ENCODE measurements around the gene ASPSCR1.

The ASPSCR1 gene

DNA sequence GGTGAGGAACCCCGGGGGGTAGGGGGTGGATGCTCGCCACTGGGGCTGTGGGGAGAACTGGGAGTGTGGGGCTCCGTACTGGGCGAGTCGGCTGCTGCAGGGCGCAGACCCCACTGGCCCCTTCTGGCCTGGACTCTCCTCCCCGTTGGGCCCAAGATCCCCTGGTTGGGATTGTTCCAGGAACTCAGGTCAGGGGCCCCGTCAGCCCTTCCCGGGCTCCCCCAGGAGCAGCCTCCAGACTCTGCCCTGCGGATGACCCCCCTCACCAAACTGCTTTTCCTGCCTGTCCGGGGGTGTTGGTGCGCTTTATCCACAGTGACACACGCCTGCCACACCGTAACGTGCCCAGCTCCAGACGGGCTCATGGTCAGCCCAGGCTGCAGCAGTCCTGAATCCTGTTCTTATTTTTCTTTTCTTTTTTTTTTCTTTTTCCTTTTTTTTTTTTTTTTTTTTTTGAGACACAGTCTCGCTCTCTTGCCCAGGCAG is 24.2 kb downstream of the ASPSCR1 start:
- DNase-seq = no peak

DNA sequence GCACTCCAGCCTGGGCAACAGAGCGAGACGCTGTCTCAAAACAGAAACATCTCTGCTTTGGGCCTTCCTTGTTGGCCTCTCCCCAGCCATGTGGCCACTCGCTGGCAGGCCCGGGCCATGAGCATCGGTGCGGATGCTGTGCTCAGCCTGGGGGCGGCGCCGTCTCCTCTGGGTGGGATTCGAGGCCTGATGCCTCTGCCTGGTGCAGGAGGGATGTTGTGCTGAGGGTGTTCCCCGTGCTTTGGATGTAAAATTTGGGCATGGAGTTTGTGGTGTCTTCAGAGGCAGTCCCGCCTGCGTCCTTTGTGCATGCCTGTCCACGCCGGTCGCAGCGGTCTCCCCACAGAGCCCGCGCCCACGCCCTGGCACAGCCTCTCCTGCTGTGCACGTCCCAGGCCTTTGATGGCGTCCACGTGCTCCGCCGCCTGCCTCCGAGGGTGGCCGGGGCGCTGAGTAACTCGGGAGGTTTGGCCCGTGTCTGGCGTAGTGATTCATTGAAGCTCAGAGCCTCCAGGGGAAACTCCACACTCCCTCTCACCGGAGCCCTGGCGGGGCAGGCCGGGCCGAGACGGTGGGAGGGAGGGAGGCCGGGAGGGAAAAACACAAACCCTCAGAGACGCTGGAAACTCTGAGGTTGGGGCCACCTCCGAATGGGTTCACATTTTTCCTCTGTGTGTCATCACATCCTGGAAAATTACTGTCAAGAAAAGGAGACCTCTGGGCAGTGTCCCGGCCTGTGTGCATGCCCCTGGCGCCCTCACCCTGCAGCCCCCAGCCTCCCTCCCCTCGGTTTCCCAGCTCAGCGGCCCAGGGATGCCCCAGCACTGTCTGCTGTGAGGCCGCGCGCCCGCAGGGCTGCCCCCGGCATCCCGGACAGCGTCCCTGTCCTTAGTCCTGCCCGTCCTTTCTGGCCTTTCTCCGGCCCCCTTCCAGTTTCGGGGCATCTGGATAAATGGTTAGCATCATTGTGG is 26.3 kb downstream of the ASPSCR1 start:
- no peak for DNase-seq

DNA sequence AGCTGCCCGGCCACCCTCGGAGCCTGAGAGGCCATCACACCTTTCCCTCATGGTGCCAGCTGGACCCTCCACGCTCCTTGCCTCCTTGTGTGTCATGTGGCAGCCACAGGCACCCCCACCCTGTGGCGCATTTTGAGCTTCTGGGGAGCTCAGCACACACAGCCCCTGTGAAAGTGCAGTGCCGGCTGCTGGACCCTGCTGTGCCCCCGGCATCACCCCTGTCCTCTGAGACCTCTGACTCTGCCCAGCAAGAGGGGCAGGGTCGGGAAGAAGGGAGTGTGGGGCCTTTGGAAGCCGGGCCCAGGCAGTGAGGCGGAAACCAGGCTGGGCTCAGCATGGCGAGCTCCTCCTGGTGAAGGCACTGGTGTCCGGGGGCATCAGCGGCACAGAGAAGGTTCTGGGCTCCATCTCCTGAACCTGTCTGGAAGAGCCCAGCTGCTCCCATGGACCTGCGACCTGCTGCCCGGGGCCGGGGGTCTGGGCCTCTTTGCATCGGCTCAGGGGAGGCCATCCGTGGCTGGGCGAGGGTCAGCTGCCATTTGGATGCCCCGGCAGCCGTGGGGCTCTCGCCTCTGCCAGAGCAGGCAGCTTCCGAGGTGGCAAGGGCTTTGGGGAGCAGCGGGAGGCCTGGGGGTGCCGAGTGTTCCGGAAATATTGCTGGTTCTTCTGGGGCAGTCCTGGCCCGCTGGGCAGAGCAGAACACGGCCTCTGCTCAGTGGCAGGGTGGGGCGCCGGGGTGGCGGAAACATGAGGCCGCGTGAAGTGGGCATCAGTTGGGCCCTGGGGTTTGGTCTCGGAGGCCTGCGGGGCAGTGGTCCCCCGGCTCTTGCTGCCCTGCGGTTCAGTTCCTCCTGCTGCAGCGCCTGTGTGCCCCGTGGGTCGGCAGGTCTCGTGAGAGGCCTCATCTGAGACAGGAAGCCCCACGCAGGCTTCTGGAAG is 27.4 kb downstream of the ASPSCR1 start:
- DNase-seq = no peak

DNA sequence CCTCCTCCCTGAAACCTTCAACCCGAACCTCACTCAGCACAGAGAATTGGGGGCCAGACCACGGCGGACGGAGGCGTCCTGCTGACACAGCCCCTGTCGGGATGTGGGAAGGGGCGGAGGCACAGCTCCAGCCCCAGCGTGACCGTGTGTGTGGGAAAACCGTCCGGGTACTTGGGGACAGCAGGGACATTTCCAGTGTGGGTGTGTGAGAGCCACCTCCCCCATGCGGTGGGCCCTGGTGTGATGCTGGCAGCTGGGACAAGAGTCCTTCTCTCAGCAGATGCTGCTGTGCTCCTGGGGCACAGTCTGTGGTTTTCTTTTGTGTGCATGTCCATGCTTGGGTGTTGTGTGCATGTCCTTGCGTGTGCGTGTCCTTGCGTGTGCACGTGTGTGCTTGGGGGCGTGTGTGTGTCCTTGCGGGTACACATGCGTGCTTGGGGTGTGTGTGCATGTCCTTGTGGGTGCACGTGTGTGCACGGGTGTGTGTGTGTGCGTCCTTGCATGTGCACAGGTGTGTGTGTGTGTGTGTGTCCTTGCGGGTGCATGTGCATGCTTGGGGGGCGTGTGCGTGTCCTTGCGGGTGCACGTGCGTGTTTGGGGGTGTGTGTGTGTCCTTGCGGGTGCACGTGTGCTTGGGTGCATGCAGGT is 28.4 kb downstream of the ASPSCR1 start:
- DNase-seq = no peak

DNA sequence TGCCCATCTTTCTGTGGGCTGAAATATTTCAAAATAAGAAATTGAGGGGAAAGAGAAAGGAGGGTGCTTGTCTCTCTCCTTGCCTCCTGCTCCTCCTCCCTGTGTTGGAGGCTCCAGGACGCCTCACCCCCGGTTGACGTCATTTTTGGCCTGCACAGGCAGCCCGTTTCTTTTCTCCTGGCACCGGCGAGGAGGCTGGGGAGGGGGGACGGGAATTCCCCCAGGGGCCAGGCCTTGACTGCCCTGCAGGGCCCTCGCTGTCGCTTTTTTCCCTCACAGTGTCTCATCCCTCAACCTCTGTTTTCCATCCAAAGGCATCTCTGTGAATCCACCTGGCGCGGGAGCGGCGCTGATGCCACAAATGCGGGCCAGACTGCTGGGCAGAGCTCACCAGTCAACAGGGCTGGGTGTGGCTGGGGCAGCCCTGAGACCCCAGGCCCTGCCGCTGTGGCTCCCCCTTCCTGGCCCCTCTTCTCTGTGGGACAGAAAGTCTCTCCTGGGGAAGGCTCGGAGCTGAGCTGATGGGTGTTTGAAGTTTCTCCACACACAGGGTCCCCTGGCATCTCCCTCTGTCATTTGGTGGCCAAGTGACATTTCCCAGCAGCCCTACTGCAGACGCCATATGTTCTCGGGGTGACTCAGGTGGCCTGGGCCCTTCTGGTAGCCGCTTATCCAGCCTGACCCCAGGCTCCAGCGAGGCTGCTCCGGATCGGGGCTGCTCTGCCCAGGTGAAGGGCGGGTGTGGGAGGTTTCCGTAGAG is 29.2 kb downstream of the ASPSCR1 start:
- no peak for DNase-seq

DNA sequence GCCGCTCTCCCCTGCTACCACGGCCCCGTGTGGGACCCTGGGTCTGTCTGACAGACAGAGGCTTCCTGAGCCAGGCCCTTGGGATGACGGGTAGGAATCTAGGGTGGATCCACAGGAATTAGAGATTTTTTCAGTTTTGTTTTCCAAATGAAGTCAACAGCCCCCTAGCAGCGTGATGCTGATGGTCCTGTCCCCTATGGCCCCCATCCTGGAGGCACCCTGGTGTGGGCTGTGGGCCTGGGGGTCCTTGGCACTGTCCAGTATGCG is 29.7 kb downstream of the ASPSCR1 start:
- DNase-seq = no peak

DNA sequence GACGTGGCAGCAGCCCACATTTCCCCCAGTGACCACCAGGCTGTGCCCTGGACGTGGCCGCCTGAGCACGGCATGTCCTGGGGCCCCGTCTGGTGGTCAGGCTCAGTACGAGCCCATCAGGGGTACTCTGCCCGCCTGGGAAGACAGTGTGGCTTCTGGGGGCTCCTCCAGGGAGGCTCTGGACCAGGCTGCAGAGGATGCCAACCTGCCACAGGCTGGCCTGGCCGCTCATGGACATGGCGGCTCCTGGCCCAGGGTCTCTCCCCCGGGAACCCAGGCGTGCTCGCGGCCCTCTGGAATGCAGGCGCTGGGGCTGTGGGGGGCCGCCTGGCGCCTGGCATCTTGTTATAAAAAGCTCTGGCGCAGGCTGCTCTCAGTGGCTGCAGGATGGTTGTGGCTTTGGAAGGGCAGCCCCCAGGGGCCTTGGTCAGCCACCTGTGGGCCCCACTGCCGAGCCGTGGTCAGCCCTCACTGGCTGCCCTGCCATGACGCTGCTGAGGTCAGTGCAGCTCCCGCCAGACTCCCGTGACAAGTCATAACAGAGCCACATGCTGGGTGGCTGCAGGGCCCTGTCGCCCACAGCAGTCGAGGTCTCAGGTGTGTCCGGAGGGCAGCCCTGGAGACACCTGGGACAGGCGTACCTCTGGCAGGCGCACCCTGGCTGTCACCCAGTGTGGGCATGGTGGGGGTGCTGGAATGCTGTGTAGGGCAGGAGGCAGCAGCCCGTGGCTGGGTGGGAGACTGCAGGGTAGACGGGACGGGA is 30.2 kb downstream of the ASPSCR1 start:
- DNase-seq = no peak

DNA sequence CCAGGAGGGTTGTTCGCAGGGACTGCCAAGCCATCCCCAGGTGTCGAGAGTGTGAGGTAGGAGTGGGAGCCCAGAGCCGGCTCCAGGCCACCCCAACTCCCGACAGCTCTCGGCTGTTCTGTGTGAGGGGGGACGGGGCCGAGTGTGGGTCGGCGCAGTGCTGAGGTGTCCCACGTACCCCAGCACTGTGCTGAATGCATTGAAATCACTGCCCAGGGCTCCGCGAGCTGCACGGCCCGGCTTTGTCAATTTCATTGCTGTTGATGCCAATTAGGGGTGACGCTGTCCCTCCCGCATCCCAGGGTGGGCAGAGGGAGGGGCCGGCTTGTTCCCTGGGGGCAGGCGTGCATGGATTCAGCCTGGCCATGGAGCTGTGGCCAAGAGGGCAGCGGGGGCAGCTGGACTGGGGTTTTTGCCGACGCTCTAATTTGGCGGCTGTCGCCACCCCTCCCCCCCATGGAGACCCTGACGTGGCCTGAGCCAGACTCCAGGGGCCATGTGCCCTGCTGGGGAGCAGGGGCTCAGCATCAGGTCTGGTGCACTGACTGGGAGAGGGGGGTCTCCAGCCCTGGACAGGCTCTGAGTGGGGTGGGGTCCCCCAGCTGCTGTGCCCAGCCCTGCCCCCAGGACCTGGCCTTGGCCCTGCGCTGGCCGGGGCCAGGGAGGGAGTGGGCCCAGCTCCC is 31.0 kb downstream of the ASPSCR1 start:
- DNase-seq = no peak

DNA sequence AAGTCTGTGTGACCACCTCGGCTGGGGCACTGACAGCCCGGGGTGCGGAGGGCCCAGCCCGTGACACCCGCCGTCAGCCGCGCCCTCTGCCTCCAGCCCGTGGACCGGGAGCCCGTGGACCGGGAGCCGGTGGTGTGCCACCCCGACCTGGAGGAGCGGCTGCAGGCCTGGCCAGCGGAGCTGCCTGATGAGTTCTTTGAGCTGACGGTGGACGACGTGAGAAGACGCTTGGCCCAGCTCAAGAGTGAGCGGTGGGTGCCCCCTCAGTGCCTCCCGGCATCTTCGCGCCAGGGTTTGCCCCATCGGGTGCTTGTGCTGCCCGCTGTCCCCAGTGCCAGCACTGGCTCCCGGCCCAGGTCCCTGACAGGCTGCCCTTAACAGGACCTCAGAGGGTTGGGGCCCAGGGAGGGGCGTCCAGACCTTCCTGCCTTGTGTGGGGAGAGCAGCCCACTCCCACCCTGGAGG is 31.5 kb downstream of the ASPSCR1 start:
- no peak for DNase-seq

DNA sequence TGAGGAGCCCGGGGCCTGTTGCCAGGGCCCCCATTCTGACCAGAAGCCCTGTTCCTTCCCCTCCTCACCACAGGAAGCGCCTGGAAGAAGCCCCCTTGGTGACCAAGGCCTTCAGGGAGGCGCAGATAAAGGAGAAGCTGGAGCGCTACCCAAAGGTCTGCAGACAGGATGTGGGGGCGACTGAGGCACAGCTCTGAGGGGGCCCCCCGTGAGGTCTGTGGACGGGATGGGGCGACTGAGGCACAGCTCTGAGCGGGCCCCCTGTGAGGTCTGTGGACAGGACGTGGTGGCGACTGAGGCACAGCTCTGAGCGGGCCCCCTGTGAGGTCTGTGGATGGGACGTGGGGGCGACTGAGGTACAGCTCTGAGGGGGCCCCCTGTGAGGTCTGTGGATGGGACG is 32.0 kb downstream of the ASPSCR1 start:
- no peak for DNase-seq

DNA sequence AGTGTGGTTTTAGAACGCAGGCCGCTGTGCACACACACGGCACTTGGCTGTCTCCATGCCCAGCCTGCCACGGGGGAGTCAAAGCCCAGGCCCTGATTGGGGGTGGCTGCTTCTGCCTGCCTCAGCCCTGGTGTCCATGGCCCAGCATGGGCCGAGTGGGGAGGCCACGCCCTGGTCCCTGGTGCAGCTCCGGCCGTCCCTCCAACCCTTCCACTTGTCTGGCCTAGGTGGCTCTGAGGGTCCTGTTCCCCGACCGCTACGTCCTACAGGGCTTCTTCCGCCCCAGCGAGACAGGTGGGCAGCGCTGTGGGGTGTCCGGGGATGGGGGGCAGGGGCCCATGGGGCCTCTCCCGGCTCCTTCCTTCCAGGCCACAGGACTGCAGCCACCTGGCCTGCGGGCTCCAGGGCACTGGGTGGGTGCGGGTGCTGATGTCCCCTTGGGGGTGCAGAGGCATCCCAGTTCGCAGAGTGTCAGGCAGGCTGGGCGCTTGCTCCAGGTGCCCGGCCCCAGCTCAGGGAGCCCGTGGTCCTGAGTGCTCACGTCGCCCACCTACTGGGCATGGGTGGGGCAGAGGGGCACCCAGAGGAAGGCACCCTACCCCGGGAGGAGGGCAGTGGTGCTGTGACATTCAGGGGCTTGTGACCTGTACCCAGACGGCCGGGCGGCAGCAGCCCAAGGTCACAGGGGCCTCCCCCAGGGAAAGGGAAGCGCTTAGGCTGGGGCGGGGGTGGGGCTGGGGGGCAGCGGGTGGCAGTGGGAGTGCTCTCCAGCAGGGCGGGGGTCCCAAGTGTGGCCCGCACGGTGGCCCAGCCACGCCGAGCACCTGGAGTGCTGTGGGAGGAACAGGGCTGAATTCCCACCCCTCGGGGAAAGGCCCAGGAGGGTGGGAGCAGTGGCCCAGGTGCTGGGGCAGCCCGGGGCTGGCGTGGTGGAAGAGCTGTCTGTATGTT is 33.4 kb downstream of the ASPSCR1 start:
- no peak for DNase-seq

DNA sequence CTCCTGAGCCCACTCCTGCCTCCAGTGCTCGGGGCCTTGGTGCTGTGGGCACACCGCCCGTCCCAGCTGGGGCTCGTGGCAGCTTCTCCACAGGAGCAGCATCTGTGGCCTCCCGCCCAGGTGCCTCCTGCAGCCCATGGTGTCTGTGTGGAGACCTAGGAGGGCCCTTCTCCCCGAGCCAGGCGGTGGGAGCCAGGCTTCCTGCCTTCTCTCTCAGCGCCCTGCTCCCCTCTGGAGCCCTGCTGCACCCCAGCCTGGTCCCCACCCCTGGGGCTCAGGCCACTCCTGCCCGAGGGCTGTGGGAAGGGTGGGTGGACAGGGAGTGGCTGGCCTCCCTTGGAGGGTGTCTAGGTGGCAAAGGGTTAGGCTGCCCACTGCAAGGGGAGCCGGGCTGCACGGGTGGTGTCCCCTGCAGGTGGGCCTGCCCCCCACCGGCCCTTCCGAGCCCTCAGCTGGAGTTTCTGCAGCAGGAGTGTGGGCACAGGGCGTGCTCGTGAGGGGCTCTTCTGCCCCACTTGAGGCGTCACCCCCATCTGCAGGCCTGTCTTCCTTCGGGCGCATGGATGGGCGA is 34.3 kb downstream of the ASPSCR1 start:
- no peak for DNase-seq

DNA sequence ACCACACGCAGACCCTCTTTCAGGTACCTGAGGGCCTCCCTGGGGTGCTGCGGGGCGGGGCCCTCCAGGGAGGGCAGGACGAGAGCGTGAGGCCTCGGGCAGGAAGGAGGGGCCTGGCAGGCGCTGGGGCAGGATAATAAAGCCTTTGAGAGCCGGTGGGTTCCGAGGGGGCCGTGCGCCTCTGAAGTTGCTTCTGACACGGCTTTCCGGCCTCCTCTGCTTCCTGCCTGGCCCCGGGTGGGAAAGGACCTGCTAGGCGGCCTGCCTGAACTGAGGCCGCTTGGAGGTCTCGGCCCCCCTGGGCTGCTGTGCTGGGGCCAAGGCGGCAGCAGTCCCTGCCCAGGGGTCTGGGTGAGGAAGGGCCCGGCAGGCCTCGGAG is 34.8 kb downstream of the ASPSCR1 start:
- DNase-seq = no peak

DNA sequence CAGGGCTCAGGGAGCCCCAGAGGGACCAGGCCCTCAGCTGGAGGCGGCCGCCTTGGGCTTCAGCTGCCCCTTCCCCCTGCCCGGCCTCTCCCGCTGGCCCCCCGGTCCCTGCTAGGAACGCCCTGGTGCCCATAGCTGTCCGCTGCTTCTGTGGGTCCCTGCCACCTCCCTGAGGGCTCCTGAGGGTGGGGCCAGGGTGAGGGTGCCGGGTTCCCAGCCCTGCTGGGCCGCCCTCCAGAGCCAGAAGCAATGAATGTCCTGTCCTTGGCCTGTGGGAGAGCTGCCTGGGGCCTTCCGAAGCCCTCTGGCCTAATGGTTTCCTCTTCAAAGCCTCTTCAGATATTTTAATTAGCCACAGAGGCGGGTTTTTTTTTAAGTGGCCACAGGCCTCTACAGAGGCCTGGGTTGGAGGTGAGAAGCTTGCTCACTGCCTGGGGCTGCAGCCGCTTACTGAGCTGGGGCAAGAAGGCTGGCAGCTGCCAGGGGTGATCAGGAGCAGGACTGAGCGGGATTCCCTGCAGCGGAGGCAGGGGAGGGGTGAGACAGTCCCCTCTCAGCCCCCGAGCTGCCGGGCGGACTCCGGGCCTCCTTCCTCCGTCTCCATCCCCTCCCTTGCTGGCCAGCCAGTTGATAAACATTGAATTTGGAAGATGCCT is 35.3 kb downstream of the ASPSCR1 start:
- no peak for DNase-seq

DNA sequence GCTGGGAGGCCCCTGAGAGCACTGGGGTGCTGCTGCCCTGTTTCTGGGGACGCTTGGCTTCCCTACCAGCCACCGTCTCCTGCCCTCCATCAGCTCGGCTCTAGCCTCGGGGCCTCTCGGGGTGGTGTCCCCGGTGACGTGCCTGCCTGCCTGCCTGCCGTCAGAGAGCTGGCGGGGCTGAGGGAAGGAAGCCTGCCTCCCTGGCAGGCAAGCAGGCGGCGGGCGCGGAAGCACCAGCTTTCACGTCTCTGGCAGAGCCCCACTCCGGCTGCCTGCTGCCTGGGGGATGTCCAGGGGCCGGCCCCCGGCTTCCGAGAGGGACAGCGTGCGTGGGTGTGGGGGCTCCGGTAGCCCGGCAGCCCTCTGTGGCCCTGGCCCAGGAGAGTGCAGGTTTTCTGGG is 35.9 kb downstream of the ASPSCR1 start:
- no peak for DNase-seq

DNA sequence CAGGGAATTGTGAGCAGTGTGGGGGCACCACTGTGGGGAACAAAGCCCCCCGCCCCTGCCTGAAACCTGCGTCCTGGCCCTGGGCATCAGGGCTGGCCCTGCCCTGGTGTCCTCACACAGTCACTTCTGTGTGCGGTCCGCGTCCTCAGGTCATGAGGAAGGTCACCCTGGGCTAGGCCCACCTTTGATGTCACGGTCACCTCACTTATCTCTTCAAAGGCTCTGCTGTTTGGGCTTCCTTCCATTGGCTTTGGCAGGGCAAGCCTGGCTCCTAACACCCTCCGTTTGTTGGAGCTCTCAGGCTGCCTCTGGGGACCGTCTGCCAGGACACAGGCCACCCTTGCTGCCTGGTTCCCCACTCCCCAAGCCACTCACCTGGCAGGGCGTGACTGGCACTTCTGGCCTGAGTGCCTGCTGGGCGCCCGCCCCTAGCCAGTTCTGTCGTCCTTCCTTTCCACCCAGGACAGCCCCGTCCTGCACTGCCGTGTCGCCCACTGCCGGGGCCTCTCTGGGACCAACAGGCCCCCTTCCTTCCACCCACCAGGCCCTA is 36.4 kb downstream of the ASPSCR1 start:
- no peak for DNase-seq

DNA sequence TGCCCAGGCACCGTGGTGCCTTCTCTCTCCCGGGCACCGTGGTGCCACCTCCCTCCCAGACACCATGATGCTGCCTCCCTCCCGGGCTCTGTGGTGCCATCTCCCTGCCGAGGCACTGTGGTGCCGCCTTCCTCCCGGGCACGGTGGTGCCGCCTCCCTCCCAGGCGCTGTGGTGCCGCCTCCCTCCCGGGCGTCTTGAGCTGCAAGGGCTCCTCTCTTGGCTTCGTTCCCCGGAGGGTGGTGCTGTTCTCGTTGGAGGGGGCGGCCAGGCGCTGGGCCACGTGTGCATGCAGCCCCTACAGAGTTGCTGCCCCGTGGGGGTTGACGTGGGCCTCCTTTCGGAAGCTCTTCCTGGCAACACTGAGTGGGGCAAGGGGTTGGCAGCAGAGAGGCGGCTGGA is 37.0 kb downstream of the ASPSCR1 start:
- DNase-seq = no peak

DNA sequence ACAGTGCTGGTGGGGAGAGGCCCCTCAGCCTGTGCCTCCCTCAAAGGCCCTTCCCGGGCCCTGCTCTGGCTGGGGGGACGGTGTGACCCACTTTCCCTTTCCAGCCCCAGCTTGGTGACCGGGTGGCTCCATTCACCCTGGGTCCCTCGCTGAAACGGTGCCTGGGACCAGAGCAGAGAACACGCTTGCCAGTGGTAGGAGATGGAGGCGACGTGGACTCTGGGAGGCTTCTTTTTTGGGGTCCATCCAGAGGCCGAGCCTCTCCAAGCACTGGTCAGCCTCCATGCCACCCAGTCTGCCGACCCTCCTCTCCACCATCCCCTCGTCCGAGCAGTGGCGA is 37.5 kb downstream of the ASPSCR1 start:
- no peak for DNase-seq

Measured in NCI-H2029 treated with DMSO at 0.1 percent for 48 hours (cell line).